ENCODE measurements around the gene SEC23B.

The SEC23B gene

GRCh38 chr20:18527339-18527738 lies 19.6 kb downstream of the SEC23B start:
- ATAC-seq (ENCODE audit: insufficient read depth, low read depth) (no peak), DNase-seq (no peak)
- no peaks in the 10 kb centered on the region for H3K4me1 ChIP-seq (ENCODE audit: insufficient read depth, low read length)
- no peak overlapping the region for H3K4me3 ChIP-seq (ENCODE audit: low read depth in 1 of 2, low read length in 2 of 2)
- no peak overlapping the region for H3K27ac ChIP-seq (ENCODE audit: low read length)
- H3K4me2 ChIP-seq (ENCODE audit: insufficient read depth, low read length), result no peak overlapping the region
- H3K9ac ChIP-seq (ENCODE audit: low read depth, low read length), result no peak overlapping the region
- H4K20me1 ChIP-seq (ENCODE audit: insufficient read depth, low read length), result no peaks in the 10 kb centered on the region
- peaks cover 80% of the 10 kb centered on the region for H3K36me3 ChIP-seq (ENCODE audit: insufficient read depth, low read length)
- no peaks in the 10 kb centered on the region for H3K9me3 ChIP-seq (ENCODE audit: insufficient read depth, low read length, severe bottlenecking)
- H3K79me2 ChIP-seq (ENCODE audit: insufficient read depth, low read length), result no peaks in the 10 kb centered on the region
- H3K27me3 ChIP-seq (ENCODE audit: insufficient read depth, low read length, poor library complexity), result no peaks in the 10 kb centered on the region
- H2AFZ ChIP-seq (ENCODE audit: low read depth, low read length), result no peak overlapping the region
- TF ChIP-seq CTCF (IDR thresholded peaks at IDR 0.05; ENCODE audit: borderline replicate concordance, extremely low read depth, low read length, poor library complexity, severe bottlenecking) (no peak), EZH2 (IDR thresholded peaks at IDR 0.05; ENCODE audit: borderline replicate concordance, low read depth, low read length, severe bottlenecking) (no peak)

- Histone ChIP-seq H3K36me3 (ENCODE audit: insufficient read depth, low read length) (peaks cover 85% of the 10 kb centered on the region), H3K4me3 (ENCODE audit: low read depth in 1 of 2, low read length in 2 of 2) (no peak overlapping the region), H3K4me1 (ENCODE audit: insufficient read depth, low read length) (no peaks in the 10 kb centered on the region), H3K79me2 (ENCODE audit: insufficient read depth, low read length) (no peaks in the 10 kb centered on the region), H2AFZ (ENCODE audit: low read depth, low read length) (no peak overlapping the region), H3K27me3 (ENCODE audit: insufficient read depth, low read length, poor library complexity) (no peaks in the 10 kb centered on the region), H4K20me1 (ENCODE audit: insufficient read depth, low read length) (no peaks in the 10 kb centered on the region), H3K4me2 (ENCODE audit: insufficient read depth, low read length) (no peak overlapping the region), H3K27ac (ENCODE audit: low read length) (no peak overlapping the region), H3K9ac (ENCODE audit: low read depth, low read length) (no peak overlapping the region), H3K9me3 (ENCODE audit: insufficient read depth, low read length, severe bottlenecking) (no peaks in the 10 kb centered on the region)
- TF ChIP-seq CTCF (IDR thresholded peaks at IDR 0.05; ENCODE audit: borderline replicate concordance, extremely low read depth, low read length, poor library complexity, severe bottlenecking), result no peak
- TF ChIP-seq EZH2 (IDR thresholded peaks at IDR 0.05; ENCODE audit: borderline replicate concordance, low read depth, low read length, severe bottlenecking), result no peak
- no peak for ATAC-seq (ENCODE audit: insufficient read depth, low read depth)
- no peak for DNase-seq
Observed at GRCh38 chr20:18527836-18528235, 20.1 kb downstream of the SEC23B start.

GRCh38 chr20:18529041-18529440 lies 21.3 kb downstream of the SEC23B start:
- Histone ChIP-seq H4K20me1 (ENCODE audit: insufficient read depth, low read length) (no peaks in the 10 kb centered on the region), H3K9me3 (ENCODE audit: insufficient read depth, low read length, severe bottlenecking) (no peaks in the 10 kb centered on the region), H3K27me3 (ENCODE audit: insufficient read depth, low read length, poor library complexity) (no peaks in the 10 kb centered on the region), H3K79me2 (ENCODE audit: insufficient read depth, low read length) (no peaks in the 10 kb centered on the region), H3K9ac (ENCODE audit: low read depth, low read length) (no peak overlapping the region), H3K4me2 (ENCODE audit: insufficient read depth, low read length) (no peak overlapping the region), H3K4me1 (ENCODE audit: insufficient read depth, low read length) (no peaks in the 10 kb centered on the region), H3K4me3 (ENCODE audit: low read depth in 1 of 2, low read length in 2 of 2) (no peak overlapping the region), H3K27ac (ENCODE audit: low read length) (no peak overlapping the region), H3K36me3 (ENCODE audit: insufficient read depth, low read length) (peaks cover 89% of the 10 kb centered on the region), H2AFZ (ENCODE audit: low read depth, low read length) (no peak overlapping the region)
- ATAC-seq (ENCODE audit: insufficient read depth, low read depth), result no peak
- no peak for DNase-seq
- TF ChIP-seq CTCF (IDR thresholded peaks at IDR 0.05; ENCODE audit: borderline replicate concordance, extremely low read depth, low read length, poor library complexity, severe bottlenecking) (no peak), EZH2 (IDR thresholded peaks at IDR 0.05; ENCODE audit: borderline replicate concordance, low read depth, low read length, severe bottlenecking) (no peak)

GRCh38 chr20:18532626-18533025 lies 24.9 kb downstream of the SEC23B start:
- H2AFZ ChIP-seq (ENCODE audit: low read depth, low read length), result no peak overlapping the region
- no peak overlapping the region for H3K27ac ChIP-seq (ENCODE audit: low read length)
- ATAC-seq (ENCODE audit: insufficient read depth, low read depth) (no peak), DNase-seq (no peak)
- peaks cover 79% of the 10 kb centered on the region for H3K36me3 ChIP-seq (ENCODE audit: insufficient read depth, low read length)
- no peaks in the 10 kb centered on the region for H3K27me3 ChIP-seq (ENCODE audit: insufficient read depth, low read length, poor library complexity)
- no peaks in the 10 kb centered on the region for H4K20me1 ChIP-seq (ENCODE audit: insufficient read depth, low read length)
- H3K9ac ChIP-seq (ENCODE audit: low read depth, low read length), result no peak overlapping the region
- no peaks in the 10 kb centered on the region for H3K79me2 ChIP-seq (ENCODE audit: insufficient read depth, low read length)
- H3K4me3 ChIP-seq (ENCODE audit: low read depth in 1 of 2, low read length in 2 of 2), result no peak overlapping the region
- no peaks in the 10 kb centered on the region for H3K9me3 ChIP-seq (ENCODE audit: insufficient read depth, low read length, severe bottlenecking)
- no peaks in the 10 kb centered on the region for H3K4me1 ChIP-seq (ENCODE audit: insufficient read depth, low read length)
- no peak overlapping the region for H3K4me2 ChIP-seq (ENCODE audit: insufficient read depth, low read length)
- TF ChIP-seq CTCF (IDR thresholded peaks at IDR 0.05; ENCODE audit: borderline replicate concordance, extremely low read depth, low read length, poor library complexity, severe bottlenecking) (no peak), EZH2 (IDR thresholded peaks at IDR 0.05; ENCODE audit: borderline replicate concordance, low read depth, low read length, severe bottlenecking) (no peak)

All from DND-41 (cell line).